Loucy (cell line): ENCODE results near the gene OSBPL1A.

ENCODE experiments used
- CTCF ChIP-seq: fragments of 200-600 bp; sonication (generic); conservative IDR thresholded peaks from 2 replicates; pipeline ENCODE4 v1.5.1; 2014; ENCODE audit warnings: mild to moderate bottlenecking, antibody characterized with exemption, low read length
- EZH2phosphoT487 ChIP-seq: fragments of 200-600 bp; IDR thresholded peaks from 2 replicates; pipeline ENCODE4 v1.6.1; 2018; ENCODE audit warnings: antibody characterized with exemption, mild to moderate bottlenecking, moderate library complexity, borderline replicate concordance

DNA sequence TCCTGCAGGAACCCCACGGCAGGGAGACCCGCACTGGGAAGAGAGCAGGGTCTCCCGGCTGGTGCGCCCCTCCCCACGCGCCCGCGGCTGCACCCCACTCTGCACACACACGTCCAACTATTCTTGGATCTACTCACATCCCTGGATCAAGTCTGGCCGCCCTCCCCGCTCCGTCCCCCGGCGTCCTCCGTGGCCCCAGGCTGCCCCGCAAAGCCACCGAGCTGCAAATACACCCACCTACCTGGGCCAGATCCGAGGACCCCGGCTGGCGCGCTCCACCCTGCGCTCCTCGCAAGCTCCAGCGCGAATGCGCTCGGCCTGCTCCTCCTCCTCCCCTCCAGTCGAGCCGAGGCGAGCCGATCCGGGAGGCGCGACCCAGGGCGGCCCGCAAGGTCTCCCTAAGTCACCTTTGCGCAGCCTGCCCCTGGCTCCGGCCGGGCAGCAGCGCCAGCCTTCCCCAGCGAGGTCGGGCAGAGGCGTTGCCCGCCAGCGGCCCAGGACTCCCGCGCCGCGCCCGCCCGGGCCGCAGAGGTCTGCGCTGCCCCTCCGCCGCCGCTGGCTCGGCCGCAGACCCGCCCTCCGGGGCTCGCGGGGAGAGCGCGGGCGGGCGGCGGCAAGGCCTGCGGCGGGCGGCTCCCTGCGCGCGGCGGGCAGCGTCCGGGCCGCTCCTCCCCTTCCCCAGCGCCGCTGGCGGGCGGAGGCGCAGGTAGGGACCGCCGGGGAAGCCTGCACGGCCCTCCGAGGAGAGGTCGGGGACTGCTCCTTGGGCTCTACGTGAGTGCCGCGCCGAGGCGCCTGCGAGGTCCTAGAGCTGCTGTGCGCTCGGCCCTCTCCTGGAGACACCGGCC is 126.0 kb downstream of the OSBPL1A start:
- TF ChIP-seq CTCF (no peak), EZH2phosphoT487 (no peak)
